SK-N-SH (cell line): Measurements from ENCODE around the gene AMPH. TPM values are rescaled to one million over a fixed set of nuclear protein-coding genes. Genes with fewer than 3 reads are reported as not detected.

Source experiments
- CTCF ChIA-PET: fragments of 300-600, 350-600 bp; formaldehyde crosslinking; extraction: SDS; loops from one replicate; lab custom pipeline; 2021; lab: Yijun Ruan, JAX
- POLR2A ChIA-PET: fragments of 350-600 bp; sonication (Branson Sonifier 250); formaldehyde crosslinking; extraction: SDS; loops from one replicate; lab custom pipeline; 2020; ENCODE audit warnings: antibody characterized with exemption, inconsistent platforms; lab: Yijun Ruan, JAX
- DNase-seq: peaks from one replicate; pipeline ENCODE4 v3.0.0; 2012
- H2AFZ ChIP-seq: fragments of 200-600 bp; sonication (generic); 2 replicates; pipeline ENCODE4 v1.8.1; 2016; ENCODE audit warnings: antibody characterized with exemption, mild to moderate bottlenecking, low read depth
- H3F3A ChIP-seq: fragments of 200-600 bp; sonication (generic); replicated peaks from 2 replicates; pipeline ENCODE3; 2016; ENCODE audit warnings: antibody characterized with exemption, mild to moderate bottlenecking; ENCODE audit not compliant: insufficient read depth
- H3K27ac ChIP-seq, 2 experiments: fragments of 200-500 bp in 1 of 2; fragments of 200-600 bp in 1 of 2; sonication (Bioruptor generic) in 1 of 2; sonication (generic), shearing (Covaris generic) in 1 of 2; 2 replicates each; pipeline versions ENCODE4 v1.5.1 to v1.6.1; 2014 to 2016; ENCODE audit warnings: low read depth in 2 of 2, inconsistent platforms in 1 of 2, low read length in 1 of 2, mild to moderate bottlenecking in 1 of 2, mixed read lengths in 1 of 2
- H3K27me3 ChIP-seq: fragments of 200-600 bp; sonication (generic), shearing (Covaris generic); 2 replicates; pipeline ENCODE4 v1.6.1; 2016; ENCODE audit warnings: mixed run types; ENCODE audit not compliant: insufficient read depth
- H3K36me3 ChIP-seq, 2 experiments: fragments of 200-500 bp in 1 of 2; fragments of 200-600 bp in 1 of 2; sonication (Bioruptor generic) in 1 of 2; sonication (generic) in 1 of 2; replicated peaks in 1 of 2; 2 replicates each; pipeline versions ENCODE3 to v1.5.1; 2014 to 2016; ENCODE audit warnings: low read length in 1 of 2, mild to moderate bottlenecking in 1 of 2; ENCODE audit not compliant: insufficient read depth in 2 of 2, control insufficient read depth in 1 of 2
- H3K4me1 ChIP-seq, 2 experiments: fragments of 200-500 bp in 1 of 2; fragments of 200-600 bp in 1 of 2; sonication (Bioruptor generic) in 1 of 2; sonication (generic), shearing (Covaris generic) in 1 of 2; 2 replicates each; pipeline versions ENCODE4 v1.5.1 to v1.6.1; 2014 to 2016; ENCODE audit warnings: low read depth in 1 of 2, low read length in 1 of 2, mixed run types in 1 of 2; ENCODE audit not compliant: insufficient read depth in 2 of 2, control insufficient read depth in 1 of 2
- H3K4me2 ChIP-seq: fragments of 200-600 bp; sonication (generic), shearing (Covaris generic); 2 replicates; pipeline ENCODE4 v1.6.1; 2017; ENCODE audit warnings: mixed run types
- H3K4me3 ChIP-seq, 2 experiments: fragments of 200-500 bp in 1 of 2; fragments of 200-600 bp in 1 of 2; sonication (Bioruptor generic) in 1 of 2; sonication (generic), shearing (Covaris generic) in 1 of 2; 2 replicates each; pipeline versions ENCODE4 v1.5.1 to v1.8.1; 2014 to 2016; ENCODE audit warnings: low read depth in 2 of 2, inconsistent platforms in 1 of 2, low read length in 1 of 2, mild to moderate bottlenecking in 1 of 2, mixed read lengths in 1 of 2, moderate library complexity in 1 of 2
- H3K79me2 ChIP-seq: fragments of 200-600 bp; sonication (generic); 2 replicates; pipeline ENCODE4 v1.8.1; 2017; ENCODE audit warnings: mild to moderate bottlenecking; ENCODE audit not compliant: insufficient read depth
- H3K9ac ChIP-seq: fragments of 200-600 bp; sonication (generic); 2 replicates; pipeline ENCODE4 v1.6.1; 2017; ENCODE audit warnings: mixed run types
- H3K9me2 ChIP-seq: fragments of 200-600 bp; sonication (generic); 2 replicates; pipeline ENCODE4 v1.6.1; 2017; ENCODE audit warnings: mixed run types
- H3K9me3 ChIP-seq: fragments of 200-600 bp; sonication (generic); 2 replicates; pipeline ENCODE4 v1.6.1; 2017; ENCODE audit warnings: mixed run types, mild to moderate bottlenecking, moderate library complexity
- H4K20me1 ChIP-seq: fragments of 200-600 bp; sonication (generic); 2 replicates; pipeline ENCODE4 v1.6.1; 2017; ENCODE audit warnings: mild to moderate bottlenecking, mixed run types; ENCODE audit not compliant: insufficient read depth
- ELF1 ChIP-seq: IDR thresholded peaks from 2 replicates; pipeline ENCODE4 v1.4.0; 2012
- EZH2phosphoT487 ChIP-seq: fragments of 200-600 bp; sonication (generic); IDR thresholded peaks from 2 replicates; pipeline ENCODE4 v1.6.1; 2017; ENCODE audit warnings: low read depth, mixed run types, mild to moderate bottlenecking, antibody characterized with exemption, moderate library complexity, borderline replicate concordance
- FOXJ3 ChIP-seq: sonication (generic); formaldehyde crosslinking; IDR thresholded peaks from 2 replicates; pipeline ENCODE4 v1.5.1; 2020; ENCODE audit warnings: mild to moderate bottlenecking, missing genetic modification reagents
- FOXM1 ChIP-seq: IDR thresholded peaks from 2 replicates; pipeline ENCODE4 v1.4.0; 2012; ENCODE audit warnings: low read depth, mild to moderate bottlenecking
- GABPA ChIP-seq: IDR thresholded peaks from 2 replicates; pipeline ENCODE4 v1.4.0; 2012; ENCODE audit warnings: low read depth, mild to moderate bottlenecking
- GATA2 ChIP-seq: sonication (generic); formaldehyde crosslinking; IDR thresholded peaks from 2 replicates; pipeline ENCODE4 v1.5.0; 2020; ENCODE audit warnings: mild to moderate bottlenecking, missing genetic modification reagents
- JUND ChIP-seq: IDR thresholded peaks from 2 replicates; pipeline ENCODE4 v1.4.0; 2012
- MEF2A ChIP-seq: IDR thresholded peaks from 2 replicates; pipeline ENCODE4 v1.4.0; 2012; ENCODE audit warnings: low read depth, borderline replicate concordance
- NFIC ChIP-seq: IDR thresholded peaks from 2 replicates; pipeline ENCODE4 v1.4.0; 2012; ENCODE audit warnings: borderline replicate concordance
- NRF1 ChIP-seq: IDR thresholded peaks from 2 replicates; pipeline ENCODE4 v1.6.1; 2012; ENCODE audit warnings: low read depth, mild to moderate bottlenecking, low read length
- POLR2AphosphoS5 ChIP-seq: IDR thresholded peaks from 2 replicates; pipeline ENCODE4 v1.6.1; 2012; ENCODE audit warnings: low read depth, low read length
- RAD21 ChIP-seq: IDR thresholded peaks from 2 replicates; pipeline ENCODE4 v1.6.1; 2012; ENCODE audit warnings: mild to moderate bottlenecking, low read length
- RXRA ChIP-seq: IDR thresholded peaks from 2 replicates; pipeline ENCODE4 v1.4.0; 2012; ENCODE audit warnings: low read depth, mild to moderate bottlenecking, borderline replicate concordance
- TEAD4 ChIP-seq: IDR thresholded peaks from 2 replicates; pipeline ENCODE4 v1.4.0; 2012; ENCODE audit warnings: mild to moderate bottlenecking, borderline replicate concordance; ENCODE audit not compliant: insufficient read depth
- WGBS: methylation state at CpG from one replicate; pipeline ENCODE4 v1.1.6; 2017; ENCODE audit warnings: low lambda C conversion rate; 5-methylcytosine and 5-hydroxymethylcytosine counted together
- polyA plus RNA-seq, 3 experiments: library from polyadenylated mRNA; depleted of rRNA; stranded (reverse); fragments of >200 nt; gene quantifications; 2 replicates each; pipeline ENCODE4 v1.2.3, GENCODE V29; 2012
- TF ChIP-seq, protein P1 (sequence below): IDR thresholded peaks from 2 replicates; pipeline ENCODE4 v1.4.0; 2012; ENCODE audit warnings: low read depth
- TF ChIP-seq, protein P2 (sequence below): IDR thresholded peaks from 2 replicates; pipeline ENCODE4 v1.4.0; 2012; ENCODE audit warnings: low read depth, borderline replicate concordance
- TF ChIP-seq, protein P3 (sequence below): IDR thresholded peaks from 2 replicates; pipeline ENCODE4; 2012
- TF ChIP-seq, protein P4 (sequence below): IDR thresholded peaks from 2 replicates; pipeline ENCODE4 v1.6.1; 2012; ENCODE audit warnings: mild to moderate bottlenecking, low read depth, low read length, moderate library complexity
- TF ChIP-seq, protein P5 (sequence below): fragments of 150-350 bp; IDR thresholded peaks from 2 replicates; pipeline ENCODE4 v1.6.1; 2016; ENCODE audit warnings: mild to moderate bottlenecking, low read depth, low read length

AMPH gene
- polyA plus RNA-seq, 1 of the 3 experiments (the other 2 are of a cell fraction) = 0.08 TPM

DNA sequence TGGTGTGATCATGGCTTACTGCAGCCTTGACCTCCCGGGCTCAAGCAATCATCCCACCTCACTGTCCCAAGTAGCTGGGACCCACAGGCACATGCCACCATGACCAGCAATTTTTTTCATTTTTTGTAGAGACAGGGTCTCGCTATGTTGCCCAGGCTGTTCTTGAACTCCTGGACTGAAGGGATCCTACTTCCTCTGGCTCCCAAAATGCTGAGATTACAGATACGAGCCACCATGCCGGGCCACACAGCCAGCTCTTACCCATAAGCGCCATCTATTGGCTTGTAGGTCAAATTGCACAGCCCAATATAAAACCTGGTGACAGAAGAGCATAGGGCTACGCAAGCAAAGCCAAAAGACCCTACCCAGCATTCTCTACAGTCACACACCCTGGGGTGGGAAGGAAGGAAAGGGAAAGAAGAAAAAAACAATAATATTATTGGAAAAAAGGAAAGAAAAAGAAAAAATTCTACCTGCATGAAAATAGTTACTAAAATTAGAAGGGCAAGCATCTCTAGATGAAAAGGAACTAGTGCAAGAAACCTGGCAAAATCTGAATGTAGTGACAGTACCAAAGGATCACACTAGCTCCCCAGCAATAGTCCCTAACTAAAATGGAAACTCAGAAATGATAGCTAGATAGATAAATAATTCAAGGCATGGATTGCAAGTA, 29.4 kb upstream of the AMPH start (continued):
- TF ChIP-seq, protein P1, sequence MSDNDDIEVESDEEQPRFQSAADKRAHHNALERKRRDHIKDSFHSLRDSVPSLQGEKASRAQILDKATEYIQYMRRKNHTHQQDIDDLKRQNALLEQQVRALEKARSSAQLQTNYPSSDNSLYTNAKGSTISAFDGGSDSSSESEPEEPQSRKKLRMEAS = no peak
- no peak for TF ChIP-seq ELF1
- TF ChIP-seq, protein P2, sequence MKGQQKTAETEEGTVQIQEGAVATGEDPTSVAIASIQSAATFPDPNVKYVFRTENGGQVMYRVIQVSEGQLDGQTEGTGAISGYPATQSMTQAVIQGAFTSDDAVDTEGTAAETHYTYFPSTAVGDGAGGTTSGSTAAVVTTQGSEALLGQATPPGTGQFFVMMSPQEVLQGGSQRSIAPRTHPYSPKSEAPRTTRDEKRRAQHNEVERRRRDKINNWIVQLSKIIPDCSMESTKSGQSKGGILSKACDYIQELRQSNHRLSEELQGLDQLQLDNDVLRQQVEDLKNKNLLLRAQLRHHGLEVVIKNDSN = no peak
- peak; percentile 77 for TF ChIP-seq RAD21
- TF ChIP-seq NFIC = no peak
- TF ChIP-seq TEAD4 = no peak
- TF ChIP-seq FOXM1 = no peak
- TF ChIP-seq, protein P3, sequence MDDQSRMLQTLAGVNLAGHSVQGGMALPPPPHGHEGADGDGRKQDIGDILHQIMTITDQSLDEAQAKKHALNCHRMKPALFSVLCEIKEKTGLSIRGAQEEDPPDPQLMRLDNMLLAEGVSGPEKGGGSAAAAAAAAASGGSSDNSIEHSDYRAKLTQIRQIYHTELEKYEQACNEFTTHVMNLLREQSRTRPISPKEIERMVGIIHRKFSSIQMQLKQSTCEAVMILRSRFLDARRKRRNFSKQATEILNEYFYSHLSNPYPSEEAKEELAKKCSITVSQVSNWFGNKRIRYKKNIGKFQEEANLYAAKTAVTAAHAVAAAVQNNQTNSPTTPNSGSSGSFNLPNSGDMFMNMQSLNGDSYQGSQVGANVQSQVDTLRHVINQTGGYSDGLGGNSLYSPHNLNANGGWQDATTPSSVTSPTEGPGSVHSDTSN = no peak
- TF ChIP-seq, all 33 proteins: peak for 4

DNA sequence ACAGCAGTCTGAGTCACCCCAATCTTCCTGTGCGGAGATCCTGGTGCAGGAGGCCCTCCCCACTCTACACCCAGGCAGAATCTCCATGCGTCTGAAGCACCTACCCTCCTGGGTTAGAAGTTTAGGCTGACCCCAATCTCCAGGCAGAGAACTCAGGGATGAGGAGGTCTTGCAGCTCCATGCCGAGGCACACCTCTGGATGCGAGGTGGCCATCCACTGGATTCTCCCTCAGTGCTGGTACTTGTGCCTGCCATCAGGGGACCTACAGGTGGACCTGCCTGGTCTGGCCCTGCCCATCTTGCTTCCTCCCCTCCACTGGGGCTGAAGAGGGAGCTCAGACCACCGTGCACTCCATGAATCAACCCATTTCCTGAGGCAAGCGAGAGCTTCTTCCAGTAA, 28.8 kb upstream of the AMPH start:
- POLR2A ChIA-PET = no interaction called here
- Histone ChIP-seq H3K27me3 (0 out of 2 replicates have a peak, but pooled peaks cover 2% of the 10 kb centered on the region), H4K20me1 (no peaks in the 10 kb centered on the region), H3K27ac (no peak overlapping the region), H3K9me2 (no peaks in the 10 kb centered on the region), H3K4me1 (no peaks in the 10 kb centered on the region), H2AFZ (no peak overlapping the region; the same call in 1 of the 2 replicates), H3F3A (no peaks in the 10 kb centered on the region), H3K9me3 (no peaks in the 10 kb centered on the region), H3K36me3 (no peaks in the 10 kb centered on the region), H3K4me3 (no peak overlapping the region), H3K4me2 (no peak overlapping the region), H3K79me2 (no peaks in the 10 kb centered on the region), H3K9ac (no peak overlapping the region)
- TF ChIP-seq GABPA = no peak
- no peak for TF ChIP-seq NFIC
- TF ChIP-seq FOXJ3 (CRISPR knock-in tag) = no peak
- TF ChIP-seq, protein P4, sequence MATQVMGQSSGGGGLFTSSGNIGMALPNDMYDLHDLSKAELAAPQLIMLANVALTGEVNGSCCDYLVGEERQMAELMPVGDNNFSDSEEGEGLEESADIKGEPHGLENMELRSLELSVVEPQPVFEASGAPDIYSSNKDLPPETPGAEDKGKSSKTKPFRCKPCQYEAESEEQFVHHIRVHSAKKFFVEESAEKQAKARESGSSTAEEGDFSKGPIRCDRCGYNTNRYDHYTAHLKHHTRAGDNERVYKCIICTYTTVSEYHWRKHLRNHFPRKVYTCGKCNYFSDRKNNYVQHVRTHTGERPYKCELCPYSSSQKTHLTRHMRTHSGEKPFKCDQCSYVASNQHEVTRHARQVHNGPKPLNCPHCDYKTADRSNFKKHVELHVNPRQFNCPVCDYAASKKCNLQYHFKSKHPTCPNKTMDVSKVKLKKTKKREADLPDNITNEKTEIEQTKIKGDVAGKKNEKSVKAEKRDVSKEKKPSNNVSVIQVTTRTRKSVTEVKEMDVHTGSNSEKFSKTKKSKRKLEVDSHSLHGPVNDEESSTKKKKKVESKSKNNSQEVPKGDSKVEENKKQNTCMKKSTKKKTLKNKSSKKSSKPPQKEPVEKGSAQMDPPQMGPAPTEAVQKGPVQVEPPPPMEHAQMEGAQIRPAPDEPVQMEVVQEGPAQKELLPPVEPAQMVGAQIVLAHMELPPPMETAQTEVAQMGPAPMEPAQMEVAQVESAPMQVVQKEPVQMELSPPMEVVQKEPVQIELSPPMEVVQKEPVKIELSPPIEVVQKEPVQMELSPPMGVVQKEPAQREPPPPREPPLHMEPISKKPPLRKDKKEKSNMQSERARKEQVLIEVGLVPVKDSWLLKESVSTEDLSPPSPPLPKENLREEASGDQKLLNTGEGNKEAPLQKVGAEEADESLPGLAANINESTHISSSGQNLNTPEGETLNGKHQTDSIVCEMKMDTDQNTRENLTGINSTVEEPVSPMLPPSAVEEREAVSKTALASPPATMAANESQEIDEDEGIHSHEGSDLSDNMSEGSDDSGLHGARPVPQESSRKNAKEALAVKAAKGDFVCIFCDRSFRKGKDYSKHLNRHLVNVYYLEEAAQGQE = no peak
- TF ChIP-seq GATA2 (CRISPR knock-in tag) = no peak
- TF ChIP-seq JUND = no peak
- TF ChIP-seq EZH2phosphoT487 = no peak
- TF ChIP-seq NRF1 = no peak
- TF ChIP-seq RXRA = no peak
- TF ChIP-seq, protein P5, sequence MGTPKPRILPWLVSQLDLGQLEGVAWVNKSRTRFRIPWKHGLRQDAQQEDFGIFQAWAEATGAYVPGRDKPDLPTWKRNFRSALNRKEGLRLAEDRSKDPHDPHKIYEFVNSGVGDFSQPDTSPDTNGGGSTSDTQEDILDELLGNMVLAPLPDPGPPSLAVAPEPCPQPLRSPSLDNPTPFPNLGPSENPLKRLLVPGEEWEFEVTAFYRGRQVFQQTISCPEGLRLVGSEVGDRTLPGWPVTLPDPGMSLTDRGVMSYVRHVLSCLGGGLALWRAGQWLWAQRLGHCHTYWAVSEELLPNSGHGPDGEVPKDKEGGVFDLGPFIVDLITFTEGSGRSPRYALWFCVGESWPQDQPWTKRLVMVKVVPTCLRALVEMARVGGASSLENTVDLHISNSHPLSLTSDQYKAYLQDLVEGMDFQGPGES = no peak
- no peak for TF ChIP-seq MEF2A
- no peak for TF ChIP-seq POLR2AphosphoS5
- TF ChIP-seq, protein P2 = no peak
- no peak for TF ChIP-seq TEAD4
- no peak for DNase-seq
- 43% methylated on average over 6 of the region's 6 CpGs for WGBS
- CTCF ChIA-PET = interaction anchor here (0.6 to 3.4 kb wide), 30 partner anchors 8 to 581 kb away, joined by 3 to 30 read pairs (median 3); partner anchors contain the start of gene AMPH
